ENCODE results near the gene ZBED1.

- no peak for TF ChIP-seq CTCF (IDR thresholded peaks at IDR 0.05)
- TF ChIP-seq POLR2A (IDR thresholded peaks at IDR 0.05) = no peak
Observed at GRCh38 chrX:2469196-2469685, 31.5 kb downstream of the ZBED1 start.
